Karpas-422 (cell line): ENCODE measurements around the gene FNDC3B. TPM values are rescaled to one million over a fixed set of nuclear protein-coding genes. Genes with fewer than 3 reads are reported as not detected.

ENCODE experiments used
- DNase-seq: peaks from one replicate; pipeline ENCODE4 v3.0.0-alpha.2; 2015
- H2AFZ ChIP-seq: fragments of 200-600 bp; sonication (generic); 2 replicates; pipeline ENCODE4 v1.6.1; 2014; ENCODE audit warnings: antibody characterized with exemption, low read length, mixed read lengths
- H3K27ac ChIP-seq: fragments of 200-600 bp; sonication (generic); 2 replicates; pipeline ENCODE4 v1.5.1; 2014; ENCODE audit warnings: mild to moderate bottlenecking, low read length, moderate library complexity
- H3K27me3 ChIP-seq: fragments of 200-600 bp; sonication (generic); 2 replicates; pipeline ENCODE4 v1.6.1; 2014; ENCODE audit warnings: low read length, mixed read lengths
- H3K36me3 ChIP-seq: fragments of 200-600 bp; sonication (generic); 2 replicates; pipeline ENCODE4 v1.6.1; 2014; ENCODE audit warnings: low read length, mixed read lengths; ENCODE audit not compliant: insufficient read depth
- H3K4me1 ChIP-seq: fragments of 200-600 bp; sonication (generic); 2 replicates; pipeline ENCODE4 v1.6.1; 2014; ENCODE audit warnings: mild to moderate bottlenecking, low read length, mixed read lengths
- H3K4me2 ChIP-seq: fragments of 200-600 bp; sonication (generic); 2 replicates; pipeline ENCODE4 v1.6.1; 2014; ENCODE audit warnings: low read length, low read depth, mild to moderate bottlenecking; ENCODE audit not compliant: poor library complexity, severe bottlenecking
- H3K4me3 ChIP-seq: fragments of 200-600 bp; sonication (generic); 2 replicates; pipeline ENCODE4 v1.5.1; 2014; ENCODE audit warnings: mild to moderate bottlenecking, antibody characterized with exemption, low read length, mixed read lengths
- H3K79me2 ChIP-seq: fragments of 200-600 bp; sonication (generic); 2 replicates; pipeline ENCODE4 v1.6.1; 2014; ENCODE audit warnings: mild to moderate bottlenecking, low read length, mixed read lengths
- H3K9ac ChIP-seq: fragments of 200-600 bp; sonication (generic); 2 replicates; pipeline ENCODE4 v1.6.0; 2014; ENCODE audit warnings: low read length
- H3K9me2 ChIP-seq: fragments of 200-600 bp; sonication (generic), shearing (Covaris generic); replicated peaks from 2 replicates; pipeline ENCODE4 v1.6.0; 2014; ENCODE audit warnings: mild to moderate bottlenecking, low read length, moderate library complexity; ENCODE audit not compliant: insufficient read depth
- H3K9me3 ChIP-seq: fragments of 300-700, 200-600 bp; sonication (generic); 2 replicates; pipeline ENCODE4 v1.6.1; 2014; ENCODE audit warnings: low read length, mixed read lengths
- H4K20me1 ChIP-seq: fragments of 200-600 bp; sonication (generic); 2 replicates; pipeline ENCODE4 v1.6.1; 2014; ENCODE audit warnings: mild to moderate bottlenecking, antibody characterized with exemption, low read length, low read depth; ENCODE audit not compliant: insufficient read depth
- total RNA-seq: library from RNA; depleted of rRNA; stranded (reverse); fragments of >200 nt; shearing (Covaris generic); gene quantifications from 2 replicates; pipeline ENCODE4 v1.2.3, GENCODE V29; 2014; ENCODE audit warnings: low replicate concordance

Gene FNDC3B
- total RNA-seq, 1 experiment from 2014 or later, result 2.6 TPM

DNA sequence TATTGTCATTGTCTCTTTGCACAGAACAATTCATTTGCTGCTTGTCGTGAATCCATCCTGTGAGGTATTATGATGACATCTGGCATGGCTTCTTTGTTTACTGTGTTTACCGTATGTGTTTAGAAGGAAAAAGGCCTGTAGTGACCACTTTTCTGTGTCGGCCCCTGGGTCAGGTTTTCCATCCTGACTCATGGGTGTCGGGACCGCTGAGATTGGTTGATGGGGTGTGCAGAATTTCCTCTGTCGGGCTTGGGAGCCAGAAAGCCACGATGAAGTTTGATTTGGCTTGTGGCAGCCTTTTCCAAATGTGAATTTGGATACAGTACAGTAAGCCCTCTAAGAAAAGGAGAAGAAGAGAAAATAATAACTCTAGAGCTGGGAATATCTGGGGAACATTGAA, 113.5 kb downstream of the FNDC3B start:
- no peak overlapping the region for H3K4me2 ChIP-seq
- H3K36me3 ChIP-seq, result no peaks in the 10 kb centered on the region

DNA sequence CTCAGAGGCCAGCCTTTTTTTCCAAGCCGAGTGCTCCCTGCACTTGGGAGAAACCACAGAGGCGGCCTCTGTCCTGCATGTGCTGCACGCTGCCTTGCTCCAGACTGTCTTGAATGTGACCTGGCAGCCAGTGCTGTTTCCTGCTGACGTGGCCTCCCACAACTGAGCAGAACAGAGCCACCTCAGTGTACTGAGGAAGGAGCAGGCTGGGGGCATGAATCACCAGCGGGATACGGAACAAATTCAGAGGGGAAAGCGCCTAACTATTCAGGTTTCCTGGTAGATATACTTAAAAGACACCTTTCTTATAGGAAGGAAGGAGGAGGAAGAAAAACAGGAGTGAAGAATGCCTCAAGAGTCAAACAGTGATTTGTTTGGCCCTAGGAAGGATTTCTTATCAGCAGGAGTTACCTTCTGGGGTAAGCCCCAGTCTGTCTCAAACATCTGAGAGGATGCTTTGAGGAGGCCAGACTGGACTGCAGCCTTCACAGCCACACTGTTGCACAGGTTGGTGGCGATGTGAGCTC, 114.0 kb downstream of the FNDC3B start:
- no peak overlapping the region for H2AFZ ChIP-seq
- H3K4me3 ChIP-seq, result no peak overlapping the region
- no peaks in the 10 kb centered on the region for H3K9me3 ChIP-seq
- H3K27me3 ChIP-seq, result no peaks in the 10 kb centered on the region
- H3K4me2 ChIP-seq, result no peak overlapping the region
- no peaks in the 10 kb centered on the region for H3K79me2 ChIP-seq
- no peaks in the 10 kb centered on the region for H3K4me1 ChIP-seq
- no peak overlapping the region for H3K9ac ChIP-seq
- H4K20me1 ChIP-seq, result no peaks in the 10 kb centered on the region
- DNase-seq, result no peak
- no peaks in the 10 kb centered on the region for H3K9me2 ChIP-seq
- H3K27ac ChIP-seq, result no peak overlapping the region
- H3K36me3 ChIP-seq, result no peaks in the 10 kb centered on the region

More for the DNA sequence above, 113.5 kb downstream of the FNDC3B start:
- Histone ChIP-seq H3K27me3 (no peaks in the 10 kb centered on the region), H3K4me1 (no peaks in the 10 kb centered on the region), H2AFZ (no peak overlapping the region), H3K4me3 (no peak overlapping the region), H3K9ac (no peak overlapping the region), H3K9me3 (no peaks in the 10 kb centered on the region), H3K79me2 (no peaks in the 10 kb centered on the region), H3K9me2 (no peaks in the 10 kb centered on the region), H4K20me1 (no peaks in the 10 kb centered on the region), H3K27ac (no peak overlapping the region)
- no peak for DNase-seq

DNA sequence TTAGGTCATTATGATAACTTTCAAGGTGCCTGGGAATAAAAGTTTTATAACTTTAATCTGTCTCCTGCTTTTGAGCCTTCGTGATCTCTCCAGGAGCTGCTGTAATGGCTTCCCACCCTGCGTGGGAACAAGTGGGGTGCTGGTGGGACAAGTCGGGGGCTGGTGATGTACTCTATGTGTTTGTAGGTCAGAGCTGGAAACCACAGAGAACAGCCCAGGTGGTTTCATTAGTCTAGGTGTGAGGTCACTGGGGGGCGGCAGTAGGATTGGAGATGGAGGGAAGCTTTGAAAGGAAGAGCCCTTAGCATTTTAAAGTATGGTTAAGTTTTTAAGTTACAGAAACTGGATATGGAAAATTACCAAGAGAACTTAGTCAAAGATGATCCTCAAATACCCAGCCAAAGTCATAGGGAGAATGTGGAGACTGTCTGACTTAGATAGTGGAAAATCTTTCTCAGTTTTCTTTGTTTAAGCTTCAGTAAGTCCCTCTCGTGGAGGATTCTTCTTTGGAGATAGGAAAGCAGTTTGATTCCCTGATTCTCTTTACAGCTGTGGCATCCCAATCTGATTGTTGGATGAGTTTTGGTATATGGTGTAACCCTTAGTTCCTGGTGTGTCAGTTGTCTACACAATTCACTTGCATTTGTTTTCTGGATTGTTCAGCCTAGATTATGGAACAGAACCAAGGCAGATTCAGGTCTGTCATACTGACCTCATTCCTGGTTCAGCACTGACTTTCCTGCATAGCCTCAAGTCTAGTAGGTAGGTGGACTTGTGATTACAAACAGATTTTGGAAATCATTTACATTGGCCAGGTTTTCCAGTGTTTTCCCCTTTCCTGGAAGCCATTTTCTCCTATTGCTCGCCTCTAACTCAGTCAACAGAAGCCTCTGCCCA, 115.6 kb downstream of the FNDC3B start:
- no peak overlapping the region for H3K27ac ChIP-seq
- H3K4me2 ChIP-seq, result no peak overlapping the region

DNA sequence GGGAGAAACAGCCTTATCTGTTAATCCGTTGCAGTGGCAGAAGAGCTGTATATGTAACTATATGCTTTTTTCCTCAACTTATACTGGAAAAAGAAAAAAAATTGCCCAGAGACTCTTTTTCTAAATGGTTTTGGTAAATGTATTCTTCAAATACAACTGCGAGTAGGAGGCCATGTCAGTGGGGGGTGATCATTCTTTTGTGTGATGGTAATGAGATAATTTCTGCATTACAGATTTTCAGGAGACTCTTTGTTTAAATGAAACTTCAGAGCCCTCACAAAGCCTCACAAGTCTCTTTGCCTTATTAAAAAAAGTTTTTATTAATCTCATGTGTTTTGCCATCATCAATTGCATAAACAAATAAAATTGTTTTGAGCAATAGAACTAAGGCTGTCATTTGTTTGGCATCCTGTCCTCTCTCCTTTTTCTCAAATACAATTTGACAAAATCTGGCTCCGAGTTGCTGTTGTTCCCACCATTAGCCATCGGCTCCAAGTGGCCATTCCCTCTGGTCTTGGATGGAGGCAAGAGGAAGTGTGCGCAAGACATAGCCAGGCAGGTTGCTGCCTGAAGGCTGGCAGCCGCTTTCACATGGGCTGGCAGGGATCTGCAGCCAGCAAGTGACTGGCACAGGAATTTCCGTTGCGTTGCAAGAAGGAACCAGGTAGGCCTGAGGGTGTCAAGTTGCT, 116.7 kb downstream of the FNDC3B start:
- Histone ChIP-seq H3K4me2 (no peak overlapping the region), H3K79me2 (no peaks in the 10 kb centered on the region)

More for the DNA sequence above, 115.6 kb downstream of the FNDC3B start:
- Histone ChIP-seq H3K9ac (no peak overlapping the region), H3K79me2 (no peaks in the 10 kb centered on the region), H3K9me3 (no peaks in the 10 kb centered on the region), H3K9me2 (no peaks in the 10 kb centered on the region), H3K36me3 (no peaks in the 10 kb centered on the region), H3K4me3 (no peak overlapping the region), H3K4me1 (peaks cover 3% of the 10 kb centered on the region), H3K27me3 (no peaks in the 10 kb centered on the region), H2AFZ (no peak overlapping the region), H4K20me1 (no peaks in the 10 kb centered on the region)
- DNase-seq, result no peak

DNA sequence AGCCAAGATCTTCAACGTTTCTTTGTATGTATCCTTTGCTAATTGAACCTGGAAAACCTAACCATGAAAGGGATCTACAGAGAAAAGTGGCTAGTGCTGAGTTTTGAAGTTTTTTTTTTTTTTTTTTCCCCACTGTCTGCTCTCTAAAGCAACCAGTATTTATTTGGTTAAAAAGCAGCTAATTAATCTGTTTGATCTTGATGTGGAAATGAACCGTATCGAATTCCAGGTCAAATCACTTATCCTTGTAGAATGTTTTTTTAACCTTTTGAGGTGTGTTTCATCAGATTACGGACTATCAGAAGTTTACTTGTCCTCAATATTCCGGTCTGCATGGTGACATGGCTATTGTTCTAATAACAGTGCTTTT, 117.2 kb downstream of the FNDC3B start:
- Histone ChIP-seq H3K4me1 (peaks cover 8% of the 10 kb centered on the region), H3K9me3 (no peaks in the 10 kb centered on the region), H2AFZ (no peak overlapping the region), H3K27ac (no peak overlapping the region), H3K27me3 (no peaks in the 10 kb centered on the region), H3K9ac (no peak overlapping the region), H3K4me3 (no peak overlapping the region), H3K79me2 (no peaks in the 10 kb centered on the region), H3K4me2 (no peak overlapping the region), H3K36me3 (no peaks in the 10 kb centered on the region), H4K20me1 (no peaks in the 10 kb centered on the region), H3K9me2 (no peaks in the 10 kb centered on the region)
- DNase-seq, result no peak

More for the DNA sequence above, 116.7 kb downstream of the FNDC3B start:
- Histone ChIP-seq H2AFZ (no peak overlapping the region), H3K4me1 (peaks cover 8% of the 10 kb centered on the region), H4K20me1 (no peaks in the 10 kb centered on the region), H3K36me3 (no peaks in the 10 kb centered on the region), H3K4me3 (no peak overlapping the region), H3K27ac (no peak overlapping the region), H3K9me2 (no peaks in the 10 kb centered on the region), H3K9me3 (no peaks in the 10 kb centered on the region), H3K27me3 (no peaks in the 10 kb centered on the region), H3K9ac (no peak overlapping the region)
- no peak for DNase-seq

DNA sequence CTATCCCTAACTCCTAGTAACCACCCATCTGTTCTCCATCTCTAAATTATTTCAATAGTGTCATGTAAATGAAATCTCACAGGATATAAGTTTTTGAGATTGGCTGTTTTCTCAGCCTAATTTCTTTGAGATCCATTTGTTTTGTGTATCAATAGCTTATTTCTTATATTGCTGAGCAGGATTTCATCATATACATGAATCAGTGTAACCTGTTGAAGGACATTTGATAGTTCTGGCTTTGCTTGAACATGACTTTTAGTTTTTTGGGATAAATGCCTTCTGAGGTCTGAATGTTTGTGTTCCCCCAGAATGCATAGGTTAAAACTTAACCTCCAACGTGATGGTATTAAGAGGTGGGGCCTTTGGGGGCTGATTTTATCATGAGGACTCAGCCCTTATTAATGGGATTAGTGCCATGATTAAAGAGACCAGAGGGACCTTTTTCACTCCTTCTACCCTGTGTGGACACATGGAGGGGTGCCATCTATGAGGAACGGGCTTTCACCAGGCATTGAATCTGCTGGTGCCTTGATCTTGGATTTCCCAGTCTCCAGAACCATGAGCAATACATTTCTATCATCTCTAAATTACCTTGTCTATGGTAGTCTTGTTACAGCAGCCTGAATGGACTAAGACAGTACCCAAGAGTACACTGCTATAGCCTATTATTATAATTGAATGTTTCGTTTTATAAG, 118.3 kb downstream of the FNDC3B start:
- Histone ChIP-seq H3K9me3 (no peaks in the 10 kb centered on the region), H2AFZ (no peak overlapping the region), H4K20me1 (no peaks in the 10 kb centered on the region), H3K9me2 (no peaks in the 10 kb centered on the region), H3K4me3 (no peak overlapping the region), H3K36me3 (no peaks in the 10 kb centered on the region), H3K9ac (no peak overlapping the region), H3K79me2 (no peaks in the 10 kb centered on the region), H3K27me3 (no peaks in the 10 kb centered on the region), H3K4me1 (peaks cover 8% of the 10 kb centered on the region), H3K4me2 (no peak overlapping the region), H3K27ac (no peak overlapping the region)
- no peak for DNase-seq

DNA sequence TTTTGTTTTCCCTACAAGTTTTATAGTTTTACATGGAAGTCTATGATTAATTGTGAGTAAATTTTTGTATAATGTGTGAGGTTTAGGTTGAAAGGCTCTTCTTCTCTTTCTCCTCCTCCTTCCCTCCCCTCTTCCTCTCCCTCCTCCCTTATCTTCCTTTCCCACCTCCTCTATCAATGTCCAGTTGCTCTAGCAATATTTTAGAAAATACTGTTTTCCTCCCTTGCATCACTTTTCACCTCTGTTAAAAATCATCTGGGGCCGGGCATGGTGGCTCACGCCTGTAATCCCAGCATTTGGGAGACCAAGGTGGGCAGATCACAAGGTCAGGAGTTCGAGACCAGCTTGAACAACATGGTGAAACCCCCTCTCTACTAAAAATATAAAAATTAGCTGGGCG, 119.4 kb downstream of the FNDC3B start:
- Histone ChIP-seq H3K27ac (no peak overlapping the region), H3K9ac (no peak overlapping the region), H3K27me3 (no peaks in the 10 kb centered on the region), H3K4me2 (no peak overlapping the region), H3K36me3 (no peaks in the 10 kb centered on the region), H3K9me2 (no peaks in the 10 kb centered on the region), H2AFZ (no peak overlapping the region), H3K9me3 (no peaks in the 10 kb centered on the region), H3K79me2 (no peaks in the 10 kb centered on the region), H3K4me3 (no peak overlapping the region), H4K20me1 (no peaks in the 10 kb centered on the region), H3K4me1 (peaks cover 8% of the 10 kb centered on the region)
- no peak for DNase-seq

DNA sequence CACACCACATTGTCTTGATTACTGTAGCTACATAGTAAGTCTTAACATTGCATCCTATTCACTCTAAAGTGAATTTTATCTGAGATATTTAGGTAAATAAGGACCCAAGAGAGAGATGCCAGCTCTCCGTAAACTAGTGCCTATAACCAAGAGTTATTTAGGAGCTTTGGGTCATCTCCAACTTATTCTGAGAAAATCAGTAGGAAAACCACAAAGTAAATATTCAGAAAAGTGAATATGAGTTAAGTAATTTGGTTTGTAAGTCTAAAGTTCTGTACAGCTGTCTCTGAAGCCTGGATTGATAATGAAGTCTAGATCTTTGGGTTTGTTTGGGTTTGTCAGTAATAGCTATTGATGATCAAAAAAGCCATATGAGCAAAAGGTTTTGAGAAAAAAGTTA, 120.0 kb downstream of the FNDC3B start:
- no peaks in the 10 kb centered on the region for H3K36me3 ChIP-seq
- H3K27me3 ChIP-seq, result no peaks in the 10 kb centered on the region
- H2AFZ ChIP-seq, result no peak overlapping the region
- H3K9ac ChIP-seq, result no peak overlapping the region
- peaks cover 8% of the 10 kb centered on the region for H3K4me1 ChIP-seq
- H3K9me3 ChIP-seq, result no peaks in the 10 kb centered on the region
- H3K9me2 ChIP-seq, result no peaks in the 10 kb centered on the region
- no peak overlapping the region for H3K4me3 ChIP-seq
- DNase-seq, result no peak
- no peaks in the 10 kb centered on the region for H4K20me1 ChIP-seq
- no peaks in the 10 kb centered on the region for H3K79me2 ChIP-seq
- no peak overlapping the region for H3K4me2 ChIP-seq
- no peak overlapping the region for H3K27ac ChIP-seq
